ENCODE results near the gene NQO2. TPM values are rescaled to one million over a fixed set of nuclear protein-coding genes. Genes with fewer than 3 reads are reported as not detected.

NQO2 gene
- polyA plus RNA-seq, 1 of the 3 experiments (the other 2 are of a cell fraction) = 19.2 TPM

GRCh38 chr6:3045777-3046176 lies 46.1 kb downstream of the NQO2 start:
- Histone ChIP-seq H3K4me2 (no peak overlapping the region), H2AFZ (ENCODE audit: low read depth) (no peak overlapping the region), H4K20me1 (ENCODE audit: insufficient read depth) (no peaks in the 10 kb centered on the region), H3K9me3 (no peaks in the 10 kb centered on the region), H3K9ac (no peak overlapping the region), H3K4me1 (ENCODE audit: control insufficient read depth in 1 of 2, insufficient read depth in 2 of 2, low read depth in 1 of 2, low read length in 1 of 2) (peaks cover 0 to 4% of the 10 kb centered on the region in 2 experiments; a peak in 1 of 4 replicates), H3K27me3 (ENCODE audit: insufficient read depth) (peaks cover 5% of the 10 kb centered on the region; the same call in 1 of the 2 replicates), H3K36me3 (replicated peaks in 1 of 2; ENCODE audit: control insufficient read depth in 1 of 2, insufficient read depth in 2 of 2, low read length in 1 of 2) (no peaks in the 10 kb centered on the region), H3K79me2 (ENCODE audit: insufficient read depth) (no peaks in the 10 kb centered on the region), H3K4me3 (ENCODE audit: low read depth in 2 of 2, low read length in 1 of 2) (no peak overlapping the region), H3F3A (replicated peaks; ENCODE audit: insufficient read depth) (no peaks in the 10 kb centered on the region), H3K27ac (ENCODE audit: low read depth in 2 of 2, low read length in 1 of 2) (no peak overlapping the region), H3K9me2 (no peaks in the 10 kb centered on the region)
- TF ChIP-seq ELF1 (IDR thresholded peaks at IDR 0.05) = no peak
- TF ChIP-seq MXI1 (IDR thresholded peaks at IDR 0.05; ENCODE audit: low read depth, low read length) = no peak
- TF ChIP-seq TEAD4 (IDR thresholded peaks at IDR 0.05; ENCODE audit: borderline replicate concordance, insufficient read depth) = no peak
- no peak for TF ChIP-seq EP300 (IDR thresholded peaks at IDR 0.05; ENCODE audit: borderline replicate concordance in 1 of 2, low read depth in 1 of 2, low read length in 1 of 2)
- no peak for TF ChIP-seq POLR2AphosphoS5 (IDR thresholded peaks at IDR 0.05; ENCODE audit: low read depth, low read length)
- no peak for TF ChIP-seq YY1 (IDR thresholded peaks at IDR 0.05; ENCODE audit: low read depth)
- TF ChIP-seq TAF1 (IDR thresholded peaks at IDR 0.05; ENCODE audit: borderline replicate concordance, low read depth, low read length) = no peak
- no peak for TF ChIP-seq FOXM1 (IDR thresholded peaks at IDR 0.05; ENCODE audit: low read depth)
- no peak for TF ChIP-seq NFIC (IDR thresholded peaks at IDR 0.05; ENCODE audit: borderline replicate concordance)
- TF ChIP-seq MEF2A (IDR thresholded peaks at IDR 0.05; ENCODE audit: borderline replicate concordance, low read depth) = no peak
- no peak for DNase-seq
- 100% methylated on average over 1 of the region's 1 CpG for WGBS (ENCODE audit: low lambda C conversion rate)
- CTCF ChIA-PET = interaction anchor here (0.7 kb wide), 1 partner anchor 52 kb away, joined by 3 read pairs; no protein-coding TSS in a partner anchor
- POLR2A ChIA-PET = interaction anchor here (1.2 kb wide), 1 partner anchor 74 kb away, joined by 3 read pairs; the partner anchor contains the start of gene SERPINB6

GRCh38 chr6:3046295-3046694 lies 46.6 kb downstream of the NQO2 start:
- peaks cover 5% of the 10 kb centered on the region; the same call in 1 of the 2 replicates for H3K27me3 ChIP-seq (ENCODE audit: insufficient read depth)
- no peaks in the 10 kb centered on the region for H3K9me3 ChIP-seq
- H3K4me1 ChIP-seq (ENCODE audit: control insufficient read depth in 1 of 2, insufficient read depth in 2 of 2, low read depth in 1 of 2, low read length in 1 of 2) = peaks cover 0 to 4% of the 10 kb centered on the region in 2 experiments; a peak in 1 of 4 replicates
- no peaks in the 10 kb centered on the region for H4K20me1 ChIP-seq (ENCODE audit: insufficient read depth)
- H3K79me2 ChIP-seq (ENCODE audit: insufficient read depth) = no peaks in the 10 kb centered on the region
- CTCF ChIA-PET = interaction anchor here (0.7 kb wide), 1 partner anchor 30 kb away, joined by 3 read pairs; no protein-coding TSS in a partner anchor
- no peaks in the 10 kb centered on the region for H3F3A ChIP-seq (replicated peaks; ENCODE audit: insufficient read depth)
- no peak overlapping the region for H3K4me2 ChIP-seq
- no peak overlapping the region for H3K27ac ChIP-seq (ENCODE audit: low read depth in 2 of 2, low read length in 1 of 2)
- WGBS (ENCODE audit: low lambda C conversion rate) = 51% methylated on average over 3 of the region's 3 CpGs
- DNase-seq = no peak
- no peak overlapping the region for H3K4me3 ChIP-seq (ENCODE audit: low read depth in 2 of 2, low read length in 1 of 2)
- POLR2A ChIA-PET = no interaction called here
- H3K9me2 ChIP-seq = no peaks in the 10 kb centered on the region
- H3K36me3 ChIP-seq (replicated peaks in 1 of 2; ENCODE audit: control insufficient read depth in 1 of 2, insufficient read depth in 2 of 2, low read length in 1 of 2) = no peaks in the 10 kb centered on the region
- no peak overlapping the region for H3K9ac ChIP-seq
- TF ChIP-seq FOXJ3 (CRISPR knock-in tag; IDR thresholded peaks at IDR 0.05) = no peak
- TF ChIP-seq NFIC (IDR thresholded peaks at IDR 0.05; ENCODE audit: borderline replicate concordance) = no peak
- TF ChIP-seq TCF12 (IDR thresholded peaks at IDR 0.05) = no peak
- TF ChIP-seq ELF1 (IDR thresholded peaks at IDR 0.05) = no peak
- TF ChIP-seq MAX (IDR thresholded peaks at IDR 0.05; ENCODE audit: low read depth) = no peak
- no peak for TF ChIP-seq EZH2phosphoT487 (IDR thresholded peaks at IDR 0.05; ENCODE audit: borderline replicate concordance, low read depth)
- TF ChIP-seq USF2 (IDR thresholded peaks at IDR 0.05; ENCODE audit: borderline replicate concordance, low read depth, low read length) = no peak
- TF ChIP-seq RXRA (IDR thresholded peaks at IDR 0.05; ENCODE audit: borderline replicate concordance, low read depth) = no peak
- no peak for TF ChIP-seq RFX5 (IDR thresholded peaks at IDR 0.05; ENCODE audit: low read length)
- no peak for TF ChIP-seq RCOR1 (IDR thresholded peaks at IDR 0.05; ENCODE audit: low read length)
- no peak for TF ChIP-seq GATA2 (CRISPR knock-in tag; IDR thresholded peaks at IDR 0.05)
- no peak for TF ChIP-seq YY1 (IDR thresholded peaks at IDR 0.05; ENCODE audit: low read depth)
- TF ChIP-seq USF1 (IDR thresholded peaks at IDR 0.05; ENCODE audit: borderline replicate concordance, low read depth) = no peak
- TF ChIP-seq PBX3 (IDR thresholded peaks at IDR 0.05) = no peak
- TF ChIP-seq IRF3 (IDR thresholded peaks at IDR 0.05; ENCODE audit: low read depth, low read length) = no peak
- TF ChIP-seq SMC3 (IDR thresholded peaks at IDR 0.05; ENCODE audit: low read depth, low read length) = no peak
- no peak for TF ChIP-seq SIN3A (IDR thresholded peaks at IDR 0.05; ENCODE audit: borderline replicate concordance, low read depth, low read length)
- no peak overlapping the region for H2AFZ ChIP-seq (ENCODE audit: low read depth)
